GM18499 (cell line): Measurements from ENCODE around the gene ZNF680.
"Not testable (repeated sequence)": the region's sequence is repeated elsewhere in the genome, so short reads cannot be mapped to it uniquely, and the experiment has no call there.

Experiments
- ATAC-seq: cut with Tn5 transposase; IDR thresholded peaks from one replicate; pipeline ENCODE4 v1.9.1; 2021; ENCODE audit warnings: moderate number of reproducible peaks; ENCODE audit not compliant: insufficient read depth, unreplicated experiment

The ZNF680 gene

DNA sequence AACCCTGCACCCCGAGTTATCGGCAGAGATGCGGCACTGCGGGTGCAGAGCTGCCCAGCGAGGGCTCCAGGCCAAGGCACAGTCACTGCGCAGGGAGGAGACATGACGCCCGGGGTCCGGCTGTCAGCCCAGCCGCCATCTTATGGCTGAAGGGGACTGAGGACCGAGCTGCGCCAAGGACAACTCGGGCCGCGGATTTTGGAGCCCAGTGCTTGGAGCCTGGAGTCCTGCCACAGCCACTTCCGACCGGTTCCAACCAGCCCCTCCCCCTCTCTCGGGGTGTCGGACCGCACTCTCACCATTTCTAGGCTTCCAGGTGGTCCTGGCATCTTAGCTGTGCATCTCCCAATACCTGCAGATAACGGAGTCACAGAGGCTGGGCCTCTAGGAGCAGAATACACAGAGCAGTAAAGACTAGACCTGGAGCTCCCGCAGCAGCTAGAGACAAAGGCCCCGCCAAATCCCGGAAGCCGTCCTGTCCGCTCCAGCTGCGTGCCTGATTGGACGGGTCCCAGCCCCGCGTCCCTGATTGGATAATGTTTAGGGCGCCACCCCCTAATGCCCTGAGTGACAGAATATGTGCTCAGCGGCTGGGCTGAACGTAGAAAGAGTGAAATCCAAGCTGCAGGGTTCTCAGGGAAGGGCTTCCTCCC, at the start of gene ZNF680:
TSS of gene ZNF680 (minus strand) at position 446 of the 653 bp plus-strand sequence. CDS start at position 329, 117 bp downstream.
- ATAC-seq, result peak; percentile 99

DNA sequence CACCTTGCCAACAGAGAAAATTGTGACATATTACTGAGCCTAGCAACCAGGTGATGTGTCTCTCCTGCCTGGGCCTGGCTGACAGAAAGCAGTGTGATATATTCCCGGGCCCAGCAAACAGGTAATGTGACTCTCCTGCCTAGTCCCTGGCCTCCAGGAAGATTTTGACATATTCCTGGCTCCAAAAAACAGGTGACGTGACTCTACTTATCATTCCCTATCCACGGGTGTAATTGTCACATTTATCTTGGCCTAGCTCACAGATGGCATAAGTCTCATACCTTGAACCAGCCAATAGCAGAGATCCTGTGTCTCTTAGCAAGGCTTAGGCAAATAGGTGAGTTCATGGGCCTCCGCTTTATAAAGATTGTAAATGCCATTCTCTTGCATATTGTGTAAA, 49.6 kb upstream of the ZNF680 start:
- ATAC-seq, result no peak

DNA sequence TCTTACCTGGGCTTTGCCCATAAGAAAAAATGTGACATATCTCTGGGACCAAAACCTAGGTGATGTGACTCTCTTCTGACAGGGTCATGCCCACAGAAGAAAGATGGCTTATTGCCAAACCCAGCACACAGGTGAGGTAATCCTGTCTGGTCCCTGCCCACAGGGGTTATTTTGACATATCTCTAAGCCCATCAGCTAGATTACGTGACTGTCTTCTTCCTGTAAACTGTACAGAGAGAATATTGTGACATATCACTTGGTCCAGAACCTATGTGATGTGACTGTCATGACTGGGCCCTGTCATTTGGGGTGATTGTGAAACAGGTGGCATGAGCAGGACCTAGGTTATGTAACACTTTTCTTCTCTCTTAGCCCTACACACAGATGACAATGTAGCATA, 48.8 kb upstream of the ZNF680 start:
- no peak for ATAC-seq

DNA sequence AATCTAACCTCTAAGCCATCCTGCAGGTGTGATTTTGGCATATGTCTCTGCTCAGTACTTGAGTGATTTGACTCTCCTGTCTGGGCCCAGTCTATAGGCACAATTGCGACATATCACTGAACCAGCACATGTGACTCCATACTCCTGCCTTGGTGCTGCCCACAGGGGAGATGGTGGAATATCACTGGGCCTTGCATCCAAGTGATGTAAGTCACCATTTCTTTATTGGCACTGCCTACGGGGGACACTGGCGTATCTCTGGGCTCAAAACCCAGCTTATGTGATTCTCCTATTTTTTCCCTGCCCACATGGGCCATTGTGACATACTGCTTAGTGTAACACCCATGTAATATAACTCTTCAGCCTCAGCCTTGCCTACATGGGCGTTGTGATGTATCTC, 48.1 kb upstream of the ZNF680 start:
- ATAC-seq, result no peak

DNA sequence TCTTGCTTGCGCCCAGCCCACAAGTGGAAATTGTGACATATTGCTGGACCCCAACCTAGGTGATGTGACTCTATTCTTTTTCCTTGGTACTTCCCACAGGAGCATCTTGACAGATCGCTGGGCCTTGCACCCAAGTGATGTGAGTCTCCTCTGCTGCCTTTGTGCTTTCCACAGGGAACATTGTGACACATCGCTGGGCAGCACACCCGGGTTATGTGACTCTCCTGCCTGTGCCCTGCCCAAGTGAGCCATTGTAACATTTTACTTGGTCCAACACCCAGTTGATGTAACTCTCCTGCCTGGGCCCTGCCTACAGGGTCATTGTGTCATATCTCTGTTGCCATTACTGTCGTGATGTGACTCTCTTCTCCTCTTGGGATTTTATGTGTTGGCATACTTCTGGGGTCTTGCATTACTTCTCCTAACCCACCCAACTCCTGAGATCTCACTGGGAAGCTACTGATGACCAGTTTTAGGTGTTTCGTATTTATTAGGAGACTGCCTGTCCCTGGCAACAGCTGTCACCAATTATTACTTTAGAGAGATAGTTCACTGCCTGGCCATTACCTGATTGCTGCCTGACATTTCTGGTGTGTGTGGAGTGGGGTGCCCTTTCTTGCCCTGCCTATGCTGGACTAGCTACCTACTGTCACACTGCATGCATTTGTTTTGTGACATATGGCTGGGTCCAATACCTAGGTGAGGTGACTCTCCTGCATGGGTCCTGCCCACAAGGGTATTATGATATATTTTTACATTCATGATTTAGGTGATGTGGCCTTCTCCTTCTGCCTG, 45.4 kb upstream of the ZNF680 start:
- ATAC-seq, result no peak

DNA sequence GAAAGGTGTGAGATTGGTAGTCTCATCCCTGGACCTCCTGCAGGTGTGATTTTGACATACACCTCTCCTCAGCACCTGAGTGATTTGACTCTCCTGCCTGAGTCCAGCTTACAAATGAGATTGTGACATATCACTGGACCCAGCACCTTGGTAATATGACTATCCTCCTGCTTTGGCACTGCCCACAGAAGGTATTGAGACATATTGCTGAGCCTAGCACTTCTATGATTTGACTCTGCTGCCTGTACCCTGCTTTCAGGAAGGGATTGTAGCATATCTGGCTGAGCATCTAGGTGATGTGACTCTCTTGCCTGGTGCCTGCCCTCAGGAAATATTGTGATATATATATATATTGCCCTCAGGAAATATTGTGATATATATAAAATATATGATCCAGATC, 43.5 kb upstream of the ZNF680 start:
- no peak for ATAC-seq

DNA sequence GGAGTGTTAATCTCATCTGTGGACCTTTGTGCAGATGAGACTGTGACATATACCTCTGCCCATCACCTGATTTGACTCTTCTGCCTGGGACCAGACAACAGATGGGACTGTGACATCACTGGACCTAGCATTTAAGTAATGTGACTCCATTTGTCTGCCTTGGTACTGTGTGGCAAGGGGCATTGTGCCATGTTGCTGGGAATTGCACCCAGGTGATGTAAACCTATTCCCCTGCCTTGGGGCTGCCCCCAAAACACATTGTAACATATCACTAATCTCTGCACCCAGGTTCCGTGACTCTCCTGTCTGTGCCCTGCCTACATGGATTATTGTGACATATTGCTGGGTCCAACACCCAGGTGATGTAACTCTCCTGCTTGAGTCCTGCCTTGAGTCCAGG, 40.4 kb upstream of the ZNF680 start:
- no peak for ATAC-seq

DNA sequence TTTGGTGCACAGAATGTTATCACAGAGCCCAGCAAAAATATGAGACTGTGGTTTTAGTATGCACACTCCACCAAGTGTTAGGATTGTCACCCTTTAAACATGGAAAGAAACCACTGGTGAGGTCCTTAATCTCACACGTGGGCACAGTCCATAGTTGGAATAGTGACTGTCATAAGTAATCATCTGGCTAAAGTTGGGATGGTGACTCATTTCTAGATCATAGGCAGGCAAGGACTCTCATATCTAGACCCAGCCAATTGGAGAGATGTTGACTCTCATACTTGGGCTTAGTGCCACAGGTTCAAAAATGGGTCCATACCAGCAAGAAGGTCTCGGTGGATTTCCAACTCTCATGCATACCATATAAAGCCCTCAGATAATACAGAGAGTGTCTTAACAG, 39.6 kb upstream of the ZNF680 start:
- no peak for ATAC-seq

DNA sequence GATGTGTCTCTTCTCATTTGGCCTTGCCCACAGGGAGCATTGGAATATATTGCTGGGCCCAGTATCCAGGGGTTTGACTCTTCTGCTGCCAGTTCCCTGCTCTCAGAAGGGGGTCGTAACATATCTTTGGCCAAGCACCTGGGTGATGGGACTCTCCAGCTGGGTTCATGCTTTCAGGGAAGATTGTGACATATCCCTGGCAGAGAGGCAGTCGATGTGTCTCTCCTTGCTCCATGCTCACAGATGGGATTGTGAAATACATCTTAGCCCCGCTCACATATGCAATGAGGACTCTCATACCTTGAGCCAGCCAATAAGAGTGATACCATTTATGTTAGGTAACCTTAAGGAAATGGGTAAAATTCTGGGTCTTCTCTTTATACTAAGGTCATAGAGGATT, 39.2 kb upstream of the ZNF680 start:
- ATAC-seq, result no peak

DNA sequence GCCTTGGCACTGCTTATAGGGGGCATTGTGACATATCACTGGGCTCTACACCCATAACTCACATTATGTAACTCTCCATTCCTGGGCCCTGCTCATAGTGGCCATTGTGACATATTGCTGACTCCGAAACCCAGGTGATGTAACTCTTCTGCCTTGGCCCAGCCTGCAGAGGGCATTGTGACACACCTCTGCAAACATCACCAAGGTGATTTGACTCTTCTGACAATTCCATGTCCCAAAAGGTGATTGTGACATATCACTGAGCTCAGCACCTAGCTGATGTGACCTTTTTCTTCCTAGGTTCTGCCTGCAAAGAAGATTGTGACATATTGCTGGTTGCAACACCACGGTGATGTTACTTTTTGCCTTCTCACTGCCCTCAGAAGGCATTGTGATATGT, 36.5 kb upstream of the ZNF680 start:
- no peak for ATAC-seq

DNA sequence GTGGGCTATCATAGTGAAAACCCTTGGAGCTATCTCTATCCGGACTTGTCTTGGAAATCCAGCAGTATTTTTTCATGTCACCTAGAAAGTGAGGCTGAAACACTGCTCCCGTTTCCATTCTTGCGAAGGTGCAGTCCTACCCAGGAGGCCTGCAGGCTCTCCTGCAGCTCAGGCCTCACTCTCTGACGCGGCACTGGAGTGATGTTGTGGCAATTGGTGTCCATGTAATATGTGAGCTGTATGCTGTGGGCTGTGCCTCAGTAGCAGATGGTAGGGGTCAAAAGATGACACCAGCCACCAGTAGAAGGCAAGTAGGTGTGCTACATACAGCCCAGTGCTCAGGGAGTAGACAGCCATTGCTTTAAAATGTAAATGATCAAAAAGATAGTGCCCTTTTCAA, 28.1 kb upstream of the ZNF680 start:
- ATAC-seq, result no peak

DNA sequence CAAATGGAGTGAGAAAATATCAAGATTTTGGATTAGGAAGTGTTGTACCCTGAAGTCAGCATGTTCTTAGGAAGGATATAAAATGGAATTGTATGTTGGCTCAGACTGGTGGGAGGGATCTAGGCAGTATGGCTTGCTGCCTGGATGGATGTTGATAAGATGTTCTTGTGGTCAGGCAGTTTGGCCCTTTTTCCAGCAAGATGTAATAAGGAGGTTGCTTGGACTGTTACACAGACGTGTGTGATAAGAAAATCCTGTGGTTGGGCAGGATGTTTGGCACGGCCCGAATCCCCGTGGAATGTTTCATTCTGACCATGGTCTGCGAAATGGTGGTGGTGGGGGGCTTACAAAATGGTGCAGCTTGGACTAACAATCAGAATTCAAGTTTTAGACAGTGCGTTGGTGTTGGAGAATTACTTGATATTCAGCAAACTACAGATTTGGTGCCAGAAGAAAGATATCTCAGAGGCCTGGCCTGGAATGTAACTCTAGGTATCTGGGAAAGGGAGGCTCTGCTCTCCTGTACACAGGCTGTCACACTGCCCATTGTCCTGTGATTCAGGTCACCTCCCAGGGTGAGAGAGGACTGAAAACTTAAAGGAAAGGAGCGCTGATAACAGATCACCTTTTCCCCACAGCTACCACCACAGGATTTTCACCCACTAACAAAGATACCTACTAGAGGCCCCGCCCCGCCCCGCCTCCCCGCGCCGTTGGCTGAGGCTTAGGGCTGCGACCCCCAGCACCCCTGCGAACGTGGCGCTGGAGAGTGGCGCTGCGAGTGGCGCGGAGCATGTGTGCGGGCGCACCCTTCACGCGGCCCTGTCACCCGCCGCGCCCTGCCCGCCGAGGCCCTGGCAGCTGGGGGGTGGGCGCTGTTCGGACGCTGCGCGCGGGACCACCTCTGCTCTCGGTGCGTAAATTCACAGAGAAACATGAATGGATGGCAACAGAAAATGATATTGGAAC, 19.3 kb upstream of the ZNF680 start:
- no peak for ATAC-seq

DNA sequence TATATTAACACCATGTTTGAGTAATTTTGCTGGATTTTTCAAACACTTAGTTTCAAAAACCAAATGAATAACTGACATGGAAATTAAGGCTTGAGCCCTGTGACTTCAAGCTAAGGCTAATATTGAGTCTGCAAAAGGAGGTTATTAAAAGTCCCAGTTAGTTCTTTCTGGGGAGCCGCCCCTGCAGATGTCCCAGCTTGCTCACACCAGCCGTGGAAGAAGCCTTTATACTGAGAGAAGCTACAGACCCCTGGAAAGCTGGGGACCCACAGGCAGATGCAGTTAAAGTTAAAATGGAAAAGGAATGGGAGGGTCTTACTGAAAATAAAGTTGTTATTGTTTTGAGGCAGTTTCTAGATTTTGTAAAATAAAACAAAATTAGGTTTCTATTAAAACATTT, 18.5 kb upstream of the ZNF680 start:
- no peak for ATAC-seq

DNA sequence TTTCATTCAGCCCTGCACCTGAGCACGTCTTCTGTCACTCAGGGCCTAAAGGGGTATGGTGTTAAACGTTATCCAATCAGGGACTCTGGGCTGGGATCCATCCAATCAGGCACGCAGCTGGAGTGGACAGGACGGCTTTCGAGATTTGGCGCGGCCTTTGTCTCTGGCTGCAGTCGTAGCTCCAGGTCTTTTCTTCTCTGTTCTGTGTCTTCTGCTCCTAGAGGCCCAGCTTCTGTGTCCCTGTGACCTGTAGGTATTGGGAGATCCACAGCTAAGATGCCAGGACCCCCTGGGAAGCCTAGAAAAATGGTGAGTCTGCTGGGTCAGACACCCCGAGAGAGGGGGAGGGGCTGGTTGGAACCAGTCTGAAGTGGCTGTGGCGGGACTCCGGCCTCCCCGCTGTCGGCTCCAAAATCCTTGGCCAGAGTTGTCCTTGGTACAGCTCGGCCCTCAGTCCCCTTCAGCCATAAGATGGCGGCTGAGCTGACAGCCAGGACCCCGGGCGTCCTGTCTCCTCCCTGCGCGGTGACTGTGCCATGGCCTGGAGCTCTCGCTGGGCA, 11.7 kb upstream of the ZNF680 start:
- ATAC-seq, result no peak

DNA sequence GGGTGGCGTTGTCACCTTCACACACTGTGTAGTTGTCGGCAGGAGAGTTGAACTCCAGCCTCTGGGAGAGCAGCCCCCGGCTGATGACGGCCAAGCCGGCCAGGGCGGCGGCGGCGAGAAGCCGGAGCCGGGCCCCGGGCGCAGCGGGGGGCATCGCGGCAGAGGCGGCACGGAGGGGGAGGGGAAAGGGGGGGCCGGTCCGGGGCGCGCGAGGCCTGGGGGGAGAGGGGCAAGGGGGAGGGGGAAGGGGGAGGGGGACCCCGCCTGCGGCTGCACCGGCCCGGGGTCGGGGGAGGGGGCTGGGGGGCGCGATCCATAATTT, 7.4 kb upstream of the ZNF680 start:
- ATAC-seq, result not testable (repeated sequence)

DNA sequence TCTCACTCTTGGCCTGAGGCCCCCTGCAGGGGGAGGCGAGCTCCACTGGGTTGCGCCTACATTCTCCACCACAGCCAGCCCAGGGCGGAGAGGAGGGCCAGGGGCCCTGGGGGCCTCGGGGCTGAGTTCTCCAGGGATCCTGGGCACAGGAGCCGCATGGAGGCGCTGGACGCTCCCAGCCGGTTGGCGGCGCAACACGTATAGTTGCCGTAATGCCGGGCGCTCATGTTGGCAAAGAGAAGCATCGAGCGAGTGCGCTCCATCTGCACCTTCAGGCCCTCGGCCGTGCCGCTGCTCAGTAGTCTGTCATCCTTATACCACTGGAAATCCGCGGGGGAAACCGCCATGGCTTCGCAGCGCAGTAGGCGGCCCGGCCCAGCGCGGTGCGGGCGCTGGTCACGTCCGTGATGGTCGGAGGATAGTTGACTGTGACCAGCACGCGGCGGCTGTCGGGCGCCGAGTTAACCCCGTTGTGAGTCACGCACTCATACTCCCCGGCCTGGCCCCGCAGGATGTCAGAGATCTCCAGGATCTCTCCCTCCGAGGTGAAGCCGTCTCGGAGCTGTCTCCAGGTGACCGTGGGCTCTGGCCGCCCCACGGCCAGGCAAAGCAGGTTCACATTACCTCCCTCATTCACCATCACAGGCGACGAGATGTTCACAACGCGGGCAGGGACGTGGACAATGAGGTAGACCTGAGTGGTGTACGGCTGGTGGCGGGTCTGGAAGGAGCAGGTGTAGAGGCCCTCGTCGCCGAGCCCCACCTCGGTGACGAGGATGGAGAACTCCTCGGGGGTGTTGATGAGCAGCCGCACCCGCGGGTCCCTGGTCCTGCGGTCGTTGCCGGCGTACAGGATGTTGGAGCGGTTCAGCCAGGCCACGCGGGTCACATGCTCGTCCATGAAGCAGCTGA, 6.8 kb upstream of the ZNF680 start:
- not testable (repeated sequence) for ATAC-seq

DNA sequence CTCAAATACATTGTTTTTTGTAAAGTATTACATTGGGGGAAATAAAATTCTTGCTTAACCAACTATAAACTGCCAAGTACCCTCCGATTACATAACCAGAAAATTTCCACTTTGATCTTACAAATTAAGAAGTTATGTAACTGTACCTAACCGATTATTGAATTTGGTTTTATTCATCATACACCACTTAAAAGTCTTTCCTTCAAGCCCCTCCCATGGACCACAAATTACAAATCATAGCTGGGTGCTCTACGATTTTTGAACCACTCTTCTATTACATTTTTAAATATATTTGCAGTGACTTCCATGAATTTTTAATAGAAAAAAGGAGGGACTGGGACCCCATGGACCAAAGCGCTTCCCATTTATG, 630 bp downstream of the ZNF680 start:
- ATAC-seq, result no peak

DNA sequence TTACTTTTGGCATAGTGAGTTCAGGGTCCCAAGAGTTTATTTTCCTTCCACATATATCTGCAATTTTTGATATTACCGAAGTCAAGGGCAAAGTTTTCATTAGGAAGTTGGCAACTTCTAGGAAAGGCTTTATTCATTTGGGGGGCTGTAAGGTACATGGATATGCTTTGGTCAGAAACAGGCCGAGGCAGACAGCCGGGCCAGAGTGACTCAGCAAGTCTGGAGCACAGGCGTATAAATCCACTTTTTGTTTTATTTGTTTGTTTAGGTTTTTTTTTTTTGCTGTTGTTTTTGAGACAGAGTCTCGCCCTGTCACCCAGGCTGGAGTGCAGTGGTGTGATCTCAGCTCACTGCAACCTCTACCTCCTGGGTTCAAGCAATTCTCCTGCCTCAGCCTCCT, 3.7 kb downstream of the ZNF680 start:
- no peak for ATAC-seq

DNA sequence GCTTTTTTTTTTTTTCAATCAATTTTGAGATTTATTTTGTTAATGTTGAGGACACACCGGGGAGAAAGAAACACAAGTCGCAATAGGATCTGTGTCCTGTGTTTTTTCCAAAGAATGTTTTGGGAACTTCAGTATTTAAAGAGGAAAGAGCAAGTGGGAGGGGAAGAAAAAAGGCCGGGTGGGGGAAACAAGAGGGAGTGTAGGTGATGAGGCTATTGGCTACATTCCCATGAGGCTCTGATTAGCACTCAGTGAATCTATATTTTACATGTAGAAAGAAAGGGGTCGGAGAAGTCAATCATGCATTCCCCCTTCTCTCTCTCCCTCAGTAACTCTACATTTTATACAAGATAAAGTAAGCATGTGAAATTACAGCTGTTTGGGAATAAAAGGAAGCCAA, 4.1 kb downstream of the ZNF680 start:
- ATAC-seq, result no peak

DNA sequence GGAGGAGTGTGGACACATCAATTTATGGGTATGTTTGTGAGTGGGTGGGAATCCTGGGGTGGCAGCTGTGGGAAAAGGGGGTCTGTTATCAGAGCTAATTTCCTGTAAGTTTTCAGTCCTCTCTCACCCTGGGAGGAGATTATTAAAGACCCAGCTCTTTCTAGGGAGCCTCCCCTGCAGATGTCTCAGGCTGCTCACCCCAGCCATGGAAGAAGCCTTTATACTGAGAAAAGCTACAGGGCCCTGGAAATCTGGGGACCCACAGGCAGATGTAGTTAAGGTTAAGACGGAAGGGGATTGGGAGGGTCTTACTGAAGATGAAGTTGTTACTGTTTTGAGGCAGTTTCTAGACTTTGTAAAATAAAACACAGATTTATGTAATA, 4.6 kb downstream of the ZNF680 start:
- ATAC-seq, result no peak
